ENCODE results near the gene FAM161B.
"Not testable (repeated sequence)": the region's sequence is repeated elsewhere in the genome, so short reads cannot be mapped to it uniquely, and the experiment has no call there.

Gene FAM161B

GRCh38 chr14:73949752-73950734 is at the start of gene FAM161B, which contains the start of gene COQ6:
Gene FAM161B (minus strand): TSS chr14:73950094. CDS start chr14:73950026, 68 bp downstream.
Gene COQ6 (plus strand): TSS chr14:73950302. CDS start chr14:73950333, 31 bp downstream.
- DNase-seq, result peak; percentile 94

GRCh38 chr14:73998726-73999125 is 48.8 kb upstream of the FAM161B start:
- no peak for DNase-seq

- no peak for DNase-seq
Observed at GRCh38 chr14:73997944-73998447, 48.1 kb upstream of the FAM161B start.

- DNase-seq, result no peak
Observed at GRCh38 chr14:73997108-73997943, 47.4 kb upstream of the FAM161B start.

DNA sequence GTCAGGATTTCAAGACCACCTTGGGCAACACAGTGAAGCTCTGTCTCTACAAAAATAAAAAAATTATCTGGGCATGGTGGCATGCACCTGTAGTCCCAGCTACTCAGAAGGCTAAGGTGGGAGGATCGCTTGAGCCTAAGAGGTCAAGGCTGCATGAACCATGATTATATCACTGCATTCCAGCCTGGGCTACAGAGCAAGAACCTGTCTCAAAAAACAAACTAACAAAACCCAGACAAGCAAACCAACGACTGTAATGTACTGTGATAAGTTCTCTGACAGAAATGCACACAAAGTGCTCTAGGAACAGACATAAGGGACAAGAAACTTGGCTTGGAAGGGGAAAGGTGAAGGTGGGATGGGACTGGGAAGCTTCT is 46.8 kb upstream of the FAM161B start:
- DNase-seq, result no peak

- DNase-seq, result no peak
Observed at GRCh38 chr14:73995977-73996378, 46.1 kb upstream of the FAM161B start.

DNA sequence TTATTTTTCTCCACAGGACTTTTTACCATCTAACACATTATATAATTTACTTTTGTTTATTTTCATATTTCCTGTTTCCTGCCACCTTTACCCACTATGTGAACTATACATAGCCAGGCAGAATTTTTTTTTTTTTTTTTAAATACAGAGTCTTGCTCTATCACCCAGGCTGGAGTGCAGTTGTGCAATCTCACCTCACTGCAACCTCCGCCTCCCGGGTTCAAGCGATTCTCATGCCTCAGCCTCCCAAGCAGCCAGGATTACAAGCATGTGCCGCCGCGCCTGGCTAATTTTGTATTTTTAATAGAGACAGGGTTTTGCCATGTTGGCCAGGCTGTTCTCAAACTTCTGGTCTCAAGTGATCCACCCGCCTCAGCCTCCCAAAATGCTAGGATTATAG is 45.0 kb upstream of the FAM161B start:
- DNase-seq, result not testable (repeated sequence)

DNA sequence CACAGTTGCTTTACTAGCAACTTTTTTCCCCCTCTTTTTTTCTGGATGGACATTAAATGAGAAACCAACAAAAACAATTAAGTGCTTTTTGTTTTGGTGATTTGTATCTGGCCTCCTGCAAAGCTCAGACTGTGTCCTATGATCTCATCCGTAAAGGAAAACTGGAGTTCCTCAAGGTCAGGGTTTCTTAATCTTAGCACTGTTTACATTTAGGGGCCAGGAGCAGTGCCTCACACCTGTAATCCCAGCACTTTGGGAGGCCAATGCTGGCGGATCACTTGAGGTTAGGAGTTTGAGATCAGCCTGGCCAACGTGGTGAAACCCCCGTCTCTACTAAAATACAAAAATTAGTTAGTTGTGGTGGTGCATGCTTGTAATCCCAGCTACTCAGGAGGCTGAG is 41.2 kb upstream of the FAM161B start:
- DNase-seq, result no peak

GRCh38 chr14:73988656-73989055 is 38.8 kb upstream of the FAM161B start:
- not testable (repeated sequence) for DNase-seq

DNA sequence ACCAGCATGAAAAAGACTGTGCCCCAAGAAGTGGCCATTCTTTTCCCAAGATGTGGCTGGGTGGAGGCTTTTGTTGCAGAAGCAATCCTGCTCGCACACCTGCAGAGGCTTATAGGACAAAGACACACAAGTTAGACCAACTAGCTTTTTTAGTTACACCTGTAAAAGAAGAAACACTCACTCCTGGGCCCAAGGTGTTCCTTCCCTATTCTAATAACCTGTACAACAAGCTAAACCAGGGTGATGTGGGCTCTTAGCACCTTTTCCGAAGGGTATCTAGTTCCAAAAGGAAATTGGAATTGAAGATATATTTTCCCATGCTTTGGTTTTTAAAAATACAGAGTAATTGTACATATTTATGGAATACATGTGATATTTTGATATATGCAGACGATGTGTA is 38.2 kb upstream of the FAM161B start:
- DNase-seq, result no peak

- no peak for DNase-seq
Observed at GRCh38 chr14:73977896-73978295, 28.0 kb upstream of the FAM161B start.

GRCh38 chr14:73976125-73976524 is 26.2 kb upstream of the FAM161B start:
- DNase-seq, result no peak

DNA sequence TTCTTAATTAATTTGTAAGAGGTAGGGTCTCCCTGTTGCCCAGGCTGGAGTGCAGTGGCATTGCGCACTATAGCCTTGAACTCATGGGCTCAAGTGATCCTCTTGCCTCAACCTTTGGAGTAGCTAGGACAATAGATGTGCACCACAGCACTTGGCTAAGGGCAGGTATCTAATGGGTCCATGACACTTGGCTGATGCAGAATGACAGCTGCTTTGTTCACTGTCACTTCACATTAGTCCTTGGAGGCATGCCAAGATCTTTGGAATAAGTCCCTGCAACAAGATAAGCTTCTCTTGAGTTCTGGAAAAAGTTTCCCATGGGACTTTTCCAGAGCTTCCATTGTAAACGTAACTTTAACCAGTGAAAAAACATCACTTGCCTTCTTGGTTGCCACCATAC is 23.6 kb upstream of the FAM161B start:
- DNase-seq, result no peak

DNA sequence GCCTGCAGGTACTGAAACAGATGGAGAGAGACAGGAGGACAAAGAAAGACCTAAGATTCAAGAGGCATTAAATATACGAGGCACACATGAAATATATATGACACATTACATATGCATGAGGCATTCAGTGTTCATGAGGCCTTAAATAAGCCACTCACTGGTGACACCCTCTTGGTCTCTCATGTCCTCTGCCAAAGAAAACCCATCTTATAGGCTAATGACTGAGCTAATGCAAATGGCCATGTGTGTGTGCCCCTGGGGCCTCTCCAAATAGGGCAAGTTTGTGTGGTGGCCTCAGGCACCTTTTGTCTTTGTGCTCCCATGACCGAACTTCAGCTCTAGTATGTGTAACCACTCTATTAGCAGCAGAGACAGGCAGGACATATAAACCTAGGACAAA is 19.0 kb upstream of the FAM161B start:
- DNase-seq, result no peak

DNA sequence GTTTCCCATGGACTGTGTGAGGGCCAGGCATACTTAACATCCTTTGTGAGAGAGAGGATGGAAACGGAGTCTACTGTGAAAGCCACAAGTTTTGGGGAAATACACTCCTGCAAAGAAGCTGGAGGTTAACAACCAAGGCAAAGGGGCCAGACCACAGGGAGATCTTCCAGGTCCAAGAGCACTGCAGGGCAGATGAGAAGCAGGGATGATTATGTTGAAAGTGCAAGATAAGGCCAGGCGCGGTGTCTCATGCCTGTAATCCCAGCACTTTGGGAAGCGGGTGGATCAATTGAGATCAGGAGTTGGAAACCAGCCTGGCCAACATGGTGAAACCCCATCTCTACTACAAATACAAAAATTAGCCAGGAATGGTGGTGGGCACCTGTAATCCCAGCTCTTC is 15.3 kb upstream of the FAM161B start:
- no peak for DNase-seq

DNA sequence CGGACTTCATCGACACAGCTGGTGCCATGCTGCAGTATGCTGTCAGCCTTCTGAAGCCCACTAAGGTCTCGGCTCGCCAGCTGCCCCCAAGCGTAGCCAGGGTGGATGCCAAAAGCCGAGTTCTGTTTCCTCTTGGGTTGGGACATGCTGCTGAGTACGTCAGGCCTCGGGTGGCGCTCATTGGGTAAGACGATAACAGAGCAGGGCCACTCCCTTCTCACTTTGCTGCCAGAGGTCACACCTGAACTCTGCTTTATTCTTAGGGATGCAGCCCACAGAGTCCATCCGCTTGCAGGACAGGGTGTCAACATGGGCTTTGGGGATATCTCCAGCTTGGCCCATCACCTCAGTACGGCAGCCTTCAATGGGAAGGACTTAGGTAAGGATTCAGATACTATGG is 11.3 kb upstream of the FAM161B start:
- DNase-seq, result no peak

DNA sequence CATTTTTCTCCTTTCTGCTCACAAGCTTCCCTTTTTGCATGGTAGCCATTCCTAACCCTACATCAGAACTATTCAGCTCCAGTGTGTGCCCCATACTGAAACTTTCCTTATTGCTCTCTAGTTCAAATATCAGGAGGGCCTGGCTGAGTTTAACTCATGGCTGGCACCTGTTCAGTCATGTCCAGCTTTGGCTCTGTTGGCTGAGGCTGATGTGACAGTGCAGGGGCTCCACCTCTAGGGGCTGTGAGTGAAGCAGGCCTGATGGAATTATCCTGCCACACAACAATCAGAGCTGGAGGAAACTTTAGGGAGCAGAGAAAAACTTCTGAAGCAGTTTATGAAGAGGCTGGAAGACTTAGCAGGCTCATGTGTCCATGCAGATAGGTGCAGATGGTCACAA is 8.7 kb upstream of the FAM161B start:
- no peak for DNase-seq

DNA sequence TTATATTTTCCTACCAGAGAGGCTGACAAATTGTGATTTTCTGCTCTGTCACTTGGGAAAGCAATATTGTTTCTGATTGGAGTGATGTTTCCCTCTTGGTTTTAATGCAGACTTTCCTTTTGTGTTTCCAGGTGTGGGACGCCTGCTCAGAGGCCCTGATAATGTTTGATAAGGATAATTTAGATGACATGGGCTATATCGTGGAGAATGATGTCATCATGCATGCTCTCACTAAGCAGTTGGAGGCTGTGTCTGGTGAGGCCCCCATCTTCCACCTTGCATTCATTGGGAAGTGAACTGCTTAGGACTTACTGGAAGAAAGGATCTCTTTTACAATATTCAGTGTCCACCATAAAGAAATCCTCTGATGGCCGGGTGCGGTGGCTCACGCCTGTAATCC is 5.8 kb upstream of the FAM161B start:
- no peak for DNase-seq

DNA sequence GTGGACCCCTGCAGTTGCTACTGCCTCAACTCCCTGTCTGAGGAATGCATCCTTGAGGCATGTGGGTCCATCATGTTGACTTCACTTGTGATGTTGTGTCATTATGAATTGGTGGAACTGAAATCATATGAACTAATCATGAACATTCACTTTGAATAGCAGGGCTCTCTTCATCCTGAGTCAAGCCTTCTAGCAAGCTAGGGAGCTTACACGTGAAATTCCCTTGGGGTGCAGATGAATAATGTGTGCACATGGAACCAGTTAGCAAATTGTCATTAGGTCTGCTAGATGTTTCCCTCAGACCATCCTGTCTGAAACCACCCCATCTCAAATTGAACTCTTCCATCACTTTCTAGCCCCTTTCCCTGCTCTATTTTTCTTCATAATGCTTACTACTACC is 3.8 kb upstream of the FAM161B start:
- no peak for DNase-seq

DNA sequence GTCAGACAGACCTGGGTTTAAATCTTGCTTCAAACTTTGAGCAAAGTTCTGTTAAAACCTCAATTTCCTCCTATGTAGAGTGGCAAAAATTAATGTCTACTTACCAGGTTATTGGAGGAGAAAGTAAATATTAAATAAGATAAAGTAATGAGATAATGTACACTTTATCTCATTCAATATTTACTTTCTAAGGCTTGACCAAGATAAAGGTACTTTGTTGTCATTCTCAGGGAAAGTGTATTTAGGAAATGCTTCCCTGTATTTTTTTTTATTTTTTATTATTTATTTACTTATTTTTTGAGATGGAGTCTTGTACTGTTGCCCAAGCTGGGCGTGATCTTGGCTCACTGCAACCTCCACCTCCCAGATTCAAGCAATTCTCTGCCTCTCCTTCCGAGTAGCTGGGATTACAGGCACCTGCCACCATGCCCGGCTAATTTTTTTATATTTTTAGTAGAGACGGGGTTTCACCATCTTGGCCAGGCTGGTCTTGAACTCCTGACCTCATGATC is 4.7 kb downstream of the FAM161B start:
- DNase-seq, result no peak

- DNase-seq, result no peak
Observed at GRCh38 chr14:73944432-73945158, 5.3 kb downstream of the FAM161B start.

DNA sequence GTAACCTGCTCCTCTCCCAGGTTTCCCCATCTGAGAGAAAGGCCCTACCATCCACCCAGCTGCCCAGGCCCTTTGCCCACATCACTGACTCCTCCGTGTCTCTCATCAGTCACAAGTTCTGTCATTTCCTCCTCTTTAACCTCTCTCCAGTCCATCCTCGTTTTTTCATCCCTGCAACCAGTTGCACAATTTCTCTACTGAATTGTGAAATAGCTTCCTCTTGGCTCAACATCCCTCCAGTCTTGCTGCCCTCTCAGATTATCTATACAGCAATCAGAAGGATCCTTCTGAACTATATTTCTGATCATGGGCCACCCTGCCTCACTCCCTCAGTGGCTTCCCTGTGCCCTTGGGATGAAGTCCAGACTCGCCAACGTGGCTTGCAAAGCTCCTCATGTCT is 6.8 kb downstream of the FAM161B start:
- DNase-seq, result no peak

GRCh38 chr14:73942180-73942579 is 7.7 kb downstream of the FAM161B start:
- DNase-seq, result no peak
